Hepatocyte (in vitro differentiated cells): ENCODE measurements around the gene ADRM1.

Experiments
- CTCF ChIP-seq: fragments of 200-600 bp; sonication (generic); IDR thresholded peaks from 2 replicates; pipeline ENCODE4 v1.5.1; 2016; ENCODE audit warnings: antibody characterized with exemption, mild to moderate bottlenecking; ENCODE audit not compliant: poor library complexity
- EZH2phosphoT487 ChIP-seq: fragments of 200-600 bp; sonication (generic); IDR thresholded peaks from one replicate; pipeline ENCODE4 v1.6.1; 2018; ENCODE audit warnings: antibody characterized with exemption, mild to moderate bottlenecking, low read depth, moderate library complexity; ENCODE audit not compliant: unreplicated experiment, severe bottlenecking

DNA sequence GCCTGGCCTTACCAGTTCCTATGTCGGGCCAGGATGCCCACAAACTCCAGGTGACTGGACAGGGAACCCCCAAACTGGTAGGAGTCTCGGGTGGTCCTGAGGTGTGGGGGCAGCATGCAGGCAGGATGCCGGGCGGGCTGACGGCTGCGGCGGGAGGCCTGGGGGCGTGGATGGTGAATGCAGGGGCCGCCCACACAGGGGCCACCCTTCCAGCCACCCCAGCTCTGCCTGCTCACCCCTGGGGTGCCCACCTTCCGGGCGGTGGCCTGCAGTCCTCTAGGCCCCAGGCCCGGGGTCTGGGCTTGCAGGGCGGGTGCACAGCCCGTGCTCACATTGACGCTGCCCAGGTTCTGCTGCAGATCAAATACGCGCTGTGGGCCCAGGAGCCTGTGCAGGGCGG, 8.4 kb downstream of the ADRM1 start:
- TF ChIP-seq CTCF (no peak), EZH2phosphoT487 (no peak)
